Upper lobe of left lung (tissue), 6 donors: ENCODE data around the gene COL6A1. TPM values are rescaled to one million over a fixed set of nuclear protein-coding genes. Genes with fewer than 3 reads are reported as not detected.
A peak's percentile ranks its signal among the peaks of the same experiment; 100 is the strongest.

Experiments used
- ATAC-seq, 2 donors: fragments of 200-7000 bp; cut with Tn5 transposase; one replicate each; pipeline ENCODE4 v1.9.1; 2022; ENCODE audit warnings: mild to moderate bottlenecking in 2 of 2, moderate library complexity in 2 of 2; ENCODE audit not compliant: low FRiP score in 2 of 2
- DNase-seq, 2 donors: peaks; one replicate each; pipeline ENCODE4 v3.0.0-alpha.2; 2019 to 2020
- H3K27ac ChIP-seq, 4 donors: fragments of 200-600 bp; sonication (generic); one replicate each; pipeline ENCODE4 v1.5.1; 2016 to 2019
- H3K27me3 ChIP-seq, 4 donors: fragments of 200-600 bp; sonication (generic); one replicate each; pipeline ENCODE4 v1.5.1; 2017 to 2019
- H3K36me3 ChIP-seq, 4 donors: fragments of 200-600 bp; sonication (generic); one replicate each; pipeline ENCODE4 v1.5.1; 2016 to 2019
- H3K4me1 ChIP-seq, 4 donors: fragments of 200-600 bp; sonication (generic); one replicate each; pipeline ENCODE4 v1.5.1; 2018 to 2019
- H3K4me3 ChIP-seq, 4 donors: fragments of 200-600 bp; sonication (generic); one replicate each; pipeline ENCODE4 v1.5.1; 2017 to 2019; ENCODE audit warnings: mild to moderate bottlenecking in 2 of 4, moderate library complexity in 1 of 4
- H3K9me3 ChIP-seq, 4 donors: fragments of 200-600 bp; sonication (generic); one replicate each; pipeline ENCODE4 v1.5.1; 2018 to 2019
- CTCF ChIP-seq, 6 experiments: fragments of 450-650 bp in 4 of 6; fragments of 200-600 bp in 2 of 6; sonication (generic) in 2 of 6; IDR thresholded peaks; one replicate each; pipeline ENCODE4 v1.5.1; 2016 to 2019; ENCODE audit warnings: antibody characterized with exemption in 6 of 6
- EP300 ChIP-seq, 4 donors: sonication (generic); formaldehyde crosslinking; IDR thresholded peaks; one replicate each; pipeline ENCODE4 v1.5.1; 2017; ENCODE audit warnings: antibody characterized with exemption in 4 of 4, control low read depth in 2 of 4
- POLR2A ChIP-seq, 4 donors: fragments of 450-650 bp; IDR thresholded peaks; one replicate each; pipeline ENCODE4 v1.5.1; 2016 to 2017; ENCODE audit warnings: antibody characterized with exemption in 4 of 4, mild to moderate bottlenecking in 2 of 4
- POLR2AphosphoS5 ChIP-seq, 2 donors: sonication (generic); formaldehyde crosslinking; IDR thresholded peaks; one replicate each; pipeline ENCODE4 v1.5.1; 2017; ENCODE audit warnings: antibody characterized with exemption in 2 of 2
- WGBS, 2 donors: methylation state at CpG; one replicate each; pipeline ENCODE4 v1.1.5; 2017 to 2018; 5-methylcytosine and 5-hydroxymethylcytosine counted together
- total RNA-seq, 6 donors: library from RNA; depleted of rRNA in 4 of 6; stranded (reverse); fragments of >200 nt in 4 of 6; gene quantifications; one replicate each; pipeline versions ENCODE4 v1.1.0 to v1.2.1, GENCODE V29; 2016 to 2021
- donor health status: DM: no; HTN: no; CAD: no; lungs with moderate emphysema.
- donor health status: DM: no; HTN: yes; CAD: no; lungs with severe emphysema.

COL6A1 gene
- total RNA-seq, 6 donors from 2014 or later = 61.9 to 351 (median 205) TPM

- Histone ChIP-seq H3K9me3 (no peaks in the 10 kb centered on the region), H3K27me3 (no peaks in the 10 kb centered on the region), H3K27ac (no peak overlapping the region), H3K4me1 (no peaks in the 10 kb centered on the region), H3K36me3 (peaks cover 0 to 57% (median 18%) of the 10 kb centered on the region in 4 donors), H3K4me3 (no peak overlapping the region)
- 84 to 91% methylated on average over 7 to 31 of the region's 44 CpGs for WGBS, 2 donors
- TF ChIP-seq POLR2AphosphoS5 (IDR thresholded peaks at IDR 0.05) = no peak
- TF ChIP-seq EP300 (IDR thresholded peaks at IDR 0.05) = no peak
- no peak for TF ChIP-seq POLR2A (IDR thresholded peaks at IDR 0.05)
- TF ChIP-seq CTCF (IDR thresholded peaks at IDR 0.05) = no peak
- DNase-seq (peak in 1 of 2 donors; percentile 73), ATAC-seq (no peak)
These were observed 19.4 kb downstream of the COL6A1 start for GRCh38 chr21:46000731-46001641.

GRCh38 chr21:46001821-46002681 is 20.5 kb downstream of the COL6A1 start:
- DNase-seq = no peak
- 91 to 94% methylated on average over 18 to 40 of the region's 51 CpGs for WGBS, 2 donors
- ATAC-seq = no peak
- Histone ChIP-seq H3K4me3 (no peak overlapping the region), H3K9me3 (no peaks in the 10 kb centered on the region), H3K36me3 (peaks cover 0 to 56% (median 17%) of the 10 kb centered on the region in 4 donors), H3K27ac (no peak overlapping the region), H3K27me3 (no peaks in the 10 kb centered on the region), H3K4me1 (no peaks in the 10 kb centered on the region)
- TF ChIP-seq POLR2AphosphoS5 (IDR thresholded peaks at IDR 0.05) (no peak), POLR2A (IDR thresholded peaks at IDR 0.05) (no peak), EP300 (IDR thresholded peaks at IDR 0.05) (no peak), CTCF (IDR thresholded peaks at IDR 0.05) (no peak)

GRCh38 chr21:46002841-46003574 is 21.4 kb downstream of the COL6A1 start:
- H3K27ac ChIP-seq = no peak overlapping the region
- H3K4me3 ChIP-seq = no peak overlapping the region
- H3K27me3 ChIP-seq = no peaks in the 10 kb centered on the region
- no peak for ATAC-seq
- H3K4me1 ChIP-seq = no peaks in the 10 kb centered on the region
- H3K9me3 ChIP-seq = no peaks in the 10 kb centered on the region
- H3K36me3 ChIP-seq = peaks cover 0 to 46% (median 12%) of the 10 kb centered on the region in 4 donors
- DNase-seq = peak in 1 of 2 donors; percentile 84
- WGBS, 2 donors = 93 to 95% methylated on average over 33 to 52 of the region's 54 CpGs
- TF ChIP-seq POLR2AphosphoS5 (IDR thresholded peaks at IDR 0.05) (no peak), EP300 (IDR thresholded peaks at IDR 0.05) (no peak), CTCF (IDR thresholded peaks at IDR 0.05) (no peak), POLR2A (IDR thresholded peaks at IDR 0.05) (no peak)

GRCh38 chr21:46003575-46004007 is 22.0 kb downstream of the COL6A1 start:
- WGBS, 2 donors = 91 to 95% methylated on average over 37 to 40 of the region's 42 CpGs
- Histone ChIP-seq H3K9me3 (no peaks in the 10 kb centered on the region), H3K27me3 (no peaks in the 10 kb centered on the region), H3K4me3 (no peak overlapping the region), H3K4me1 (no peaks in the 10 kb centered on the region), H3K36me3 (peaks cover 0 to 40% (median 10%) of the 10 kb centered on the region in 4 donors), H3K27ac (no peak overlapping the region)
- TF ChIP-seq EP300 (IDR thresholded peaks at IDR 0.05) = no peak
- no peak for TF ChIP-seq POLR2AphosphoS5 (IDR thresholded peaks at IDR 0.05)
- no peak for TF ChIP-seq CTCF (IDR thresholded peaks at IDR 0.05)
- peak; percentile 19 to 82 for DNase-seq
- ATAC-seq = no peak
